Measurements from ENCODE around the gene C20orf202. TPM values are rescaled to one million over a fixed set of nuclear protein-coding genes. Genes with fewer than 3 reads are reported as not detected.

Gene C20orf202
- total RNA-seq, 1 donor from 2014 or later = not detected

DNA sequence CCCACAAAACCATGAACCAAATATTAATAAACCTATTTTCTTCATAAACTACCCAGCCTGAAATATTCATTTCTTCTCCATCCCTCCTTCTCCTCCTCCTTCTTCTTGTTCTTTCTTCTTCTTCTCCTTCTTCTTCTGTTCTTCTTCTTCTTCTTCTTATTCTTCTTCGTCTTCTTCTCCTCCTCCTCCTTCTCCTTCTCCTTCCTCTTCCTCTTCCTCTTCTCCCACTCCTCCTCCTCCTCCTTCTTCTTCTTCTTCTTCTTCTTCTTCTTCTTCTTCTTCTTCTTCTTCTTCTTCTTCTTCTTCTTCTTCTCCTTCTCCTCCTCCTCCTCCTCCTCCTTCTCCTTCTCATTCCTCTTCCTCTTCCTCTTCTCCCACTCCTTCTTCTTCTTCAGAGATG is 13.4 kb upstream of the C20orf202 start:
- no peak for DNase-seq
- no peaks in the 10 kb centered on the region for H3K4me1 Mint-ChIP-seq (ENCODE audit: low read depth, unreplicated experiment)
- H3K9me3 Mint-ChIP-seq (ENCODE audit: unreplicated experiment) = peaks cover 7% of the 10 kb centered on the region
- peaks cover 4% of the 10 kb centered on the region for H3K36me3 Mint-ChIP-seq (ENCODE audit: unreplicated experiment)
- TF ChIP-seq, protein P1, sequence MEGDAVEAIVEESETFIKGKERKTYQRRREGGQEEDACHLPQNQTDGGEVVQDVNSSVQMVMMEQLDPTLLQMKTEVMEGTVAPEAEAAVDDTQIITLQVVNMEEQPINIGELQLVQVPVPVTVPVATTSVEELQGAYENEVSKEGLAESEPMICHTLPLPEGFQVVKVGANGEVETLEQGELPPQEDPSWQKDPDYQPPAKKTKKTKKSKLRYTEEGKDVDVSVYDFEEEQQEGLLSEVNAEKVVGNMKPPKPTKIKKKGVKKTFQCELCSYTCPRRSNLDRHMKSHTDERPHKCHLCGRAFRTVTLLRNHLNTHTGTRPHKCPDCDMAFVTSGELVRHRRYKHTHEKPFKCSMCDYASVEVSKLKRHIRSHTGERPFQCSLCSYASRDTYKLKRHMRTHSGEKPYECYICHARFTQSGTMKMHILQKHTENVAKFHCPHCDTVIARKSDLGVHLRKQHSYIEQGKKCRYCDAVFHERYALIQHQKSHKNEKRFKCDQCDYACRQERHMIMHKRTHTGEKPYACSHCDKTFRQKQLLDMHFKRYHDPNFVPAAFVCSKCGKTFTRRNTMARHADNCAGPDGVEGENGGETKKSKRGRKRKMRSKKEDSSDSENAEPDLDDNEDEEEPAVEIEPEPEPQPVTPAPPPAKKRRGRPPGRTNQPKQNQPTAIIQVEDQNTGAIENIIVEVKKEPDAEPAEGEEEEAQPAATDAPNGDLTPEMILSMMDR (IDR thresholded peaks at IDR 0.05; ENCODE audit: partially characterized antibody, unreplicated experiment) = no peak
- peaks cover 5% of the 10 kb centered on the region for H3K27me3 Mint-ChIP-seq (ENCODE audit: unreplicated experiment)
- H3K27ac Mint-ChIP-seq (ENCODE audit: unreplicated experiment) = no peak overlapping the region
- H3K4me3 Mint-ChIP-seq (ENCODE audit: unreplicated experiment) = no peak overlapping the region

DNA sequence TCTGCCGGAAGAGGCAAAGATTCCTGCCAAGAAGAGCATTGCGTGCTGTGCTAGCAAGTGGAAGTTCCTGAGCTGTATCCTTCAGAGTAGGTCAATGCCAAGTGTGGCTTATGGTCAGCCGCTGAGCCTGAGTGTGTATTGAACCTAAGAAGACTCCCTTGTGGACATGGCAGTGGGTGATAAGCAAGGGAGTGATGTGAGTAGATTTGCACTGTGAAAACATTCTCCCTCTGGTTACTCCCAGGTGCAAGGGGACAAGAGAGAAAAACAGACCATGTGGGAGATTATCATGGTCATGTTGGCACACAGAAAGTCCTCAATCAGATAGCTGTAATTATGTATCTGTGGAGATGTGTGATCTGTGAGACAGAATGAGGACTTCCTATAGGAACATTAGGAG is 12.4 kb upstream of the C20orf202 start:
- no peak overlapping the region for H3K27ac Mint-ChIP-seq (ENCODE audit: unreplicated experiment)
- TF ChIP-seq, protein P1 (IDR thresholded peaks at IDR 0.05; ENCODE audit: partially characterized antibody, unreplicated experiment) = no peak
- H3K4me1 Mint-ChIP-seq (ENCODE audit: low read depth, unreplicated experiment) = no peaks in the 10 kb centered on the region
- DNase-seq = no peak
- H3K4me3 Mint-ChIP-seq (ENCODE audit: unreplicated experiment) = no peak overlapping the region
- peaks cover 6% of the 10 kb centered on the region for H3K9me3 Mint-ChIP-seq (ENCODE audit: unreplicated experiment)
- peaks cover 9% of the 10 kb centered on the region for H3K36me3 Mint-ChIP-seq (ENCODE audit: unreplicated experiment)
- peaks cover 4% of the 10 kb centered on the region for H3K27me3 Mint-ChIP-seq (ENCODE audit: unreplicated experiment)

DNA sequence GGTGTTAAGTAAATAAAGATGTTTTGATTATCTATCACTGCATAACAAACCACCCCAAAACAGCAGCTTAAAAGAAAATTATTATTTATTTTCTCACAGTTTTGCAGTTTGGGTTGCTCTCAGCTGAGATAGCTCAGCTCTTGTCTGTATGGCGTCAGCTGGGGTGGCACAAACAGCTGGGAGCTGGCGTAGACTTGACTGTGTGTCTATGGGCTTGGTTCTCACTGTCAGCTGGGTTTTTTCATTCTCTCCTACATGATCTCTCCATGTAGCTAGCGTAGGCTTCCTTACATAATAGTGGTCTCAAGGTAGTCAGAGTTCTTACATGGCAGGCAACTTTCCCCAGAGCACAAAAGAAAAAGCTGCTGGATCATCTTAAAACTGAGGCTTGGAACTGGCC is 12.0 kb upstream of the C20orf202 start:
- Mint-ChIP-seq H3K4me3 (ENCODE audit: unreplicated experiment) (no peak overlapping the region), H3K27me3 (ENCODE audit: unreplicated experiment) (peaks cover 1% of the 10 kb centered on the region), H3K36me3 (ENCODE audit: unreplicated experiment) (peaks cover 9% of the 10 kb centered on the region), H3K4me1 (ENCODE audit: low read depth, unreplicated experiment) (no peaks in the 10 kb centered on the region), H3K27ac (ENCODE audit: unreplicated experiment) (no peak overlapping the region), H3K9me3 (ENCODE audit: unreplicated experiment) (peaks cover 2% of the 10 kb centered on the region)
- TF ChIP-seq, protein P1 (IDR thresholded peaks at IDR 0.05; ENCODE audit: partially characterized antibody, unreplicated experiment) = no peak
- no peak for DNase-seq

DNA sequence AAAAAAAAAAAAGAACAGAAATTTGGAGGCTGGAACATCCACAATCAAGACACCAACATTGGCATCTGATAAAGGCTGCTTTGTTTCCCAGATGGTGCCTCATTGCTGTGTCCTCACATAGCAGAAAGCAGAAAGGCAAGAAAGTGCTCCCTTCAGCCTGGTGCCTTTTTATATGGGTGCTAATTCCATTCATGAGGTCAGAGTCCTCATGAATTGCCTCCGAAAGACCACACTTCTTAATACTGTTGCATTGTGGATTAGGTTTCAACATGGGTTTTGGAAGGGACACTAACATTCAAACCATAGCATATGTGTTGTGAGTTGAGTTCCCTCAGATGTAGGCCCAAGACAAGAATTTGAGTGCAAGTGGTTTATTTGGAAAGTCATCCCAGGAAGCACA is 8.0 kb upstream of the C20orf202 start:
- no peaks in the 10 kb centered on the region for H3K4me1 Mint-ChIP-seq (ENCODE audit: low read depth, unreplicated experiment)
- no peak overlapping the region for H3K27ac Mint-ChIP-seq (ENCODE audit: unreplicated experiment)
- H3K4me3 Mint-ChIP-seq (ENCODE audit: unreplicated experiment) = no peak overlapping the region
- H3K36me3 Mint-ChIP-seq (ENCODE audit: unreplicated experiment) = peaks cover 9% of the 10 kb centered on the region
- TF ChIP-seq, protein P1 (IDR thresholded peaks at IDR 0.05; ENCODE audit: partially characterized antibody, unreplicated experiment) = no peak
- no peaks in the 10 kb centered on the region for H3K9me3 Mint-ChIP-seq (ENCODE audit: unreplicated experiment)
- peaks cover 5% of the 10 kb centered on the region for H3K27me3 Mint-ChIP-seq (ENCODE audit: unreplicated experiment)
- no peak for DNase-seq

DNA sequence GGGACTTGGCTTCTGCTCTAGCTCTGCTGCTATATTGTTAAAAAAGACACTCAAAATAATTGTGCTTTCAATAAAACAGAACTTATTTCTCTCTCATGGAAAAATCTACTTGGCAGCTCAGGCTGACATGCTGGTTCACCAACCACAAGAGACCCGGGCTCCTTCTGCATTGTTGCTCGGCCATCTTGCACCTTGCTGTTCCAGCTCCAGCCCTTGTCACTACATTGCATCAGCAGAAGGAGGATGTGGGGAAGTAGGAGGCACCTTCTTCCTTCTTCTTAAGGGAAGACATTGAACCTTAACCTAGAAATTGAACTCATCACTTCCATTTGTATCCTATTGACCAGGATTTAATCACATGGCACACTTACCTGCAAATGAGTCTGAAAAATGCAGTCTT is 6.6 kb upstream of the C20orf202 start:
- no peak overlapping the region for H3K4me3 Mint-ChIP-seq (ENCODE audit: unreplicated experiment)
- no peak overlapping the region for H3K27ac Mint-ChIP-seq (ENCODE audit: unreplicated experiment)
- TF ChIP-seq, protein P1 (IDR thresholded peaks at IDR 0.05; ENCODE audit: partially characterized antibody, unreplicated experiment) = no peak
- no peaks in the 10 kb centered on the region for H3K4me1 Mint-ChIP-seq (ENCODE audit: low read depth, unreplicated experiment)
- no peaks in the 10 kb centered on the region for H3K9me3 Mint-ChIP-seq (ENCODE audit: unreplicated experiment)
- peaks cover 5% of the 10 kb centered on the region for H3K27me3 Mint-ChIP-seq (ENCODE audit: unreplicated experiment)
- no peak for DNase-seq
- peaks cover 5% of the 10 kb centered on the region for H3K36me3 Mint-ChIP-seq (ENCODE audit: unreplicated experiment)

Measured in glutamatergic neuron (in vitro differentiated cells).